ENCODE data around the gene SRMS.

SRMS gene

DNA sequence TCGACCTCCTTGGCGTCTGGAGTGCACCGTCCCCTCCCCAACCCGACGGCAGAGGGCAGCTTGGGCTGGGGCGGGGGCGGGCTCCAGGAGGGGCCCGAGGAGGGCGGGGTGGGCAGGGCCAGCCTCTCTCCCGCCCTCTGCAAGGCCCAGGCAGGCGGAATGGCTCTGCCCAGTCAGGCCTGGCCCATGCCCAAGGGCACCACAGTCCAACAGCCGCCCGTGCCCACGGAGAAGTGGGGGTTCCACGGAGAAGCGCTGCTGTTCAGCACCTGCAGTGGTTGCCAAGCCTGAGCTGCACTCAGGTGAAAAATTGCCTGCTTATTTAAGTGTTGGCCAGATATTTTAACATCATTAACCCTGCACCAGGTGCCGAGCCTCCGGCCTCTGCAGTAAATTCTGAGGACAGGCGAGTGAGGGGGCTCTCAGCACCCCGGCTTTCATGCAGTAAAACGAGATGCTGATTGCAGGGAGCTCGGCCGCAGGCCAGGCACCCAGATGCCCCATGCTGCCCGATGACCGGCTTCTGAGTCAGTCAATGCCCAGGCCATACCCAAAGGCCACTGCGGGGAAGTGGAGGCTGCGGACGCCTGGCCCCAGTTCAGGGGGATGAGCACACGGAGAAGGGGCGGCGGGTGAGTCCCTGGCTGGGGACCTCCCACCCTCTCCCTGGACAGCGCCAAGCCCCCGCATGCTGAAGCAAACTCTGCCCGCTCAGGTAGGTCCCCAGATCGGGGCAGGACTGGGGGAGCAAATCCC, at the start of gene SRMS:
TSS of gene SRMS (minus strand) at position 25 of the 756 bp plus-strand sequence. CDS start 286 bp downstream, outside the sequence.
- TF ChIP-seq CTCF (IDR thresholded peaks at IDR 0.05; ENCODE audit: low read depth, low read length): no peak
- DNase-seq (ENCODE audit: low read depth in 2 of 2): no peak
- H3K4me3 ChIP-seq (replicated peaks in 1 of 2; ENCODE audit: low read depth in 2 of 2, low read length in 2 of 2): no peak within 1 kb of the TSS

- TF ChIP-seq CTCF (IDR thresholded peaks at IDR 0.05; ENCODE audit: low read depth, low read length): no peak
- no peak overlapping the region for H3K4me3 ChIP-seq (replicated peaks in 1 of 2; ENCODE audit: low read depth in 2 of 2, low read length in 2 of 2)
- no peak for DNase-seq (ENCODE audit: low read depth in 2 of 2)
Observed at GRCh38 chr20:63596423-63596822, 48.9 kb upstream of the SRMS start.

GRCh38 chr20:63595416-63596127, 48.0 kb upstream of the SRMS start:
- H3K4me3 ChIP-seq (replicated peaks in 1 of 2; ENCODE audit: low read depth in 2 of 2, low read length in 2 of 2): no peak overlapping the region
- TF ChIP-seq CTCF (IDR thresholded peaks at IDR 0.05; ENCODE audit: low read depth, low read length): no peak
- DNase-seq (ENCODE audit: low read depth in 2 of 2): no peak

DNA sequence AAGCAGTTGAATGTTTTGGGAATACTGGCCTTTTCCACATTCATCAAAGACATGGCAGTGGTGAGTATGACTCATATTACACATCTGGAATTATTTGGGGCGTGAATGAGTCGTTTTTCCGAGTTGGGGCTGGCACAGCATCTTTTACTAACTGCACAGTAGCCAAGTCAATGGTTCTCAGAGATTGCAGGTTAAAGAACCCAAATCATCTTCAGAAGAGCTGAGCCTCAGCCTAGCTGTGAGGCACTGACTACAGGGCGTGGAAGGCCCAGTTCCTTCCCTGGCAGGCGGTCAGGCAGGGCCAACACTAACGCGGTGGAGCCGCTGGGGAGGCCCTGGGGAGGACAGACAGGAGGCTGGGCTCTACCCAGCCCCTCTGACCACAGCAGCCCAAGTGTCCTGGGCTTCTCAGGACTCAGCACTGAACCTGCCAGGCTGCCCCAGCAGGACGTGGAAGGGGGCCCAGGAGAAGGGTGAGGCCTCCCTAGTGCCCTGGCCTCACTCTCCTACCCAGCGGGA, 46.6 kb upstream of the SRMS start:
- DNase-seq (ENCODE audit: low read depth in 2 of 2): peak in 1 of 2 donors; percentile 73
- H3K4me3 ChIP-seq (replicated peaks in 1 of 2; ENCODE audit: low read depth in 2 of 2, low read length in 2 of 2): no peak overlapping the region
- TF ChIP-seq CTCF (IDR thresholded peaks at IDR 0.05; ENCODE audit: low read depth, low read length): no peak

DNA sequence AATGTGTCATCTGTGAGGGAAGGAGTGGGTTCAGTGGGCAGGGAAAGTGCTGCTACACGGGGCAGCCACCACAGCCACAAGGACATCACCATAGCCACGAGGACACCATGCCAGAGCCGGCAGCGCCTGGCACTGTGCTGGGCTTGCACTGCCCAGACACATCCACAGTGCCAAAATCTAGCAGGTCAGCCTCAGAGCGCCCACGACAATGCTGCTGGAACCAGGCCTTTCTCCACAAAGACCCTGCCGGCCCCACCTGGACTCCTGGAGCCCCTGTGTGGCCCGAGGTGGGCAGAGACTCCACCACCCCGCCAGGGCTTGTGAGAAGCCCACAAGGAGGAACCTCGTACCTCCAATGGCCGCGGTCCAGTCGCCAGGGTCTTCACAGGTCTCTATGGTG, 45.1 kb upstream of the SRMS start:
- no peak for TF ChIP-seq CTCF (IDR thresholded peaks at IDR 0.05; ENCODE audit: low read depth, low read length)
- DNase-seq (ENCODE audit: low read depth in 2 of 2): no peak
- H3K4me3 ChIP-seq (replicated peaks in 1 of 2; ENCODE audit: low read depth in 2 of 2, low read length in 2 of 2): no peak overlapping the region

DNA sequence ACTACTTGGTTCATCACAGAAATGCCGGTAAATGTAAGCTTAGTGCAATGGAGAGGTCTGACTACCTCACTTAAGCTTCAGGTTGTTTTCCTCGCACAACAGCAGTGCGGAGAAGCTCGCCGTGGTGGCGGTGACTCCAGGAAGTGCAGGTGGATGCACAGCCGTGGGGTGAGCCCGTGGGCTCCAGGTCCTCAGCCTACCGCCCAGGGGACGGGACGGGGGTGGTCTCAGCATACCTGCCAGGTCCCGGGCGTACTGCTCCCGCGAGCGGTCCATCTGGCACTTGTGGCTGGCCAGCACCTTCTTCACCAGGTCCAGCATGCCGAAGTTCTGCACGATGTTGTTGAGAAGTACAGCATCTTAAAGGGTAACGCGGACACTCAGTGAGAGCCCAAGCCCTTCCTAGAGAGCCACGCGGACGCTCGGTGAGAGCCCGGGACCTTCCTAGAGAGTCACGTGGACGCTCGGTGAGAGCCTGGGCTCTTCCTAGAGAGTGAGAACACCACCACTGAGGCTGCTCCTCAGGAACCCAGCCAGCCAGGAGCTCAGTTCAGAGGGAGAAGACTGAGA, 44.3 kb upstream of the SRMS start:
- TF ChIP-seq CTCF (IDR thresholded peaks at IDR 0.05; ENCODE audit: low read depth, low read length): no peak
- H3K4me3 ChIP-seq (replicated peaks in 1 of 2; ENCODE audit: low read depth in 2 of 2, low read length in 2 of 2): no peak overlapping the region
- no peak for DNase-seq (ENCODE audit: low read depth in 2 of 2)
